ENCODE measurements around the gene GJA1. TPM values are rescaled to one million over a fixed set of nuclear protein-coding genes. Genes with fewer than 3 reads are reported as not detected.

GJA1 gene
- total RNA-seq, 1 experiment from 2014 or later = not detected

DNA sequence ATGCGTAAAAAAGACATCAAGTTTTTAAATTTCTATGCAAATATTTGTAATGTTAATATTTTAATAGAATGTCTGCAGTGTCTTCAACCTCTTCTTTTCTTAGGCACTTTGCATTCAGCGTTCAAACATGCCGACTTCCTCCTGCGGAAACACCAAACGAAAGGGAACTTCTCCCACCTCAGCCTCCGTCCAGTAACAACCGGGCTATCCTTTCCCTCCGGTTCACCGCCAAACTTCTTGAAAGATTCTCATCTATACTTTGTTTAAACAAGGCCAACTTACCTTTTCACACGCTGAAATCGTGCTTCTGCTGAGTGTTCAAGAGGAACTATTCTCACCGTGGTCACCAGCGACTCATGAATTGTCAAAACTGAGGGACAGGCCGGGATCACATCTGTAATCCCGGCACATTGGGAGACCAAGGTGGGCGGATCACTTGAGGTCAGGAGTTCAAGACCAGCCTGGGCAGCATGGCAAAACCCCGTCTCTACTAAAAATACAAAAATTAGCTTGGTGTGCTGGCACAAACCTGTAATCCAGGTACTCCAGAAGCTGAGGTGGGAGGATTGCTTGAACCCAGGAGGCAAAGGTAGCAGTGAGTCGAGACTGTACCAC, 44.8 kb downstream of the GJA1 start:
- Mint-ChIP-seq H3K27ac (ENCODE audit: low read depth, unreplicated experiment) (no peak overlapping the region), H3K27me3 (ENCODE audit: insufficient read depth, unreplicated experiment) (no peaks in the 10 kb centered on the region), H3K4me1 (ENCODE audit: insufficient read depth, unreplicated experiment) (peaks cover 9% of the 10 kb centered on the region), H3K9me3 (ENCODE audit: unreplicated experiment) (no peaks in the 10 kb centered on the region), H3K4me3 (ENCODE audit: unreplicated experiment) (no peak overlapping the region), H3K36me3 (ENCODE audit: insufficient read depth, unreplicated experiment) (no peaks in the 10 kb centered on the region)
- TF ChIP-seq, protein P1, sequence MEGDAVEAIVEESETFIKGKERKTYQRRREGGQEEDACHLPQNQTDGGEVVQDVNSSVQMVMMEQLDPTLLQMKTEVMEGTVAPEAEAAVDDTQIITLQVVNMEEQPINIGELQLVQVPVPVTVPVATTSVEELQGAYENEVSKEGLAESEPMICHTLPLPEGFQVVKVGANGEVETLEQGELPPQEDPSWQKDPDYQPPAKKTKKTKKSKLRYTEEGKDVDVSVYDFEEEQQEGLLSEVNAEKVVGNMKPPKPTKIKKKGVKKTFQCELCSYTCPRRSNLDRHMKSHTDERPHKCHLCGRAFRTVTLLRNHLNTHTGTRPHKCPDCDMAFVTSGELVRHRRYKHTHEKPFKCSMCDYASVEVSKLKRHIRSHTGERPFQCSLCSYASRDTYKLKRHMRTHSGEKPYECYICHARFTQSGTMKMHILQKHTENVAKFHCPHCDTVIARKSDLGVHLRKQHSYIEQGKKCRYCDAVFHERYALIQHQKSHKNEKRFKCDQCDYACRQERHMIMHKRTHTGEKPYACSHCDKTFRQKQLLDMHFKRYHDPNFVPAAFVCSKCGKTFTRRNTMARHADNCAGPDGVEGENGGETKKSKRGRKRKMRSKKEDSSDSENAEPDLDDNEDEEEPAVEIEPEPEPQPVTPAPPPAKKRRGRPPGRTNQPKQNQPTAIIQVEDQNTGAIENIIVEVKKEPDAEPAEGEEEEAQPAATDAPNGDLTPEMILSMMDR (IDR thresholded peaks at IDR 0.05; ENCODE audit: unreplicated experiment) = no peak
- ChIA-PET CTCF (interaction anchor here (0.6 kb wide), 1 partner anchor 198 kb away, joined by 3 read pairs; no protein-coding TSS in a partner anchor), POLR2A (no interaction called here)
- no peak for DNase-seq (ENCODE audit: unreplicated experiment)
- intact Hi-C loops (cut with micrococcal nuclease) = no loop called here
- BruUV-seq (replicated peaks) = no TSS peak

DNA sequence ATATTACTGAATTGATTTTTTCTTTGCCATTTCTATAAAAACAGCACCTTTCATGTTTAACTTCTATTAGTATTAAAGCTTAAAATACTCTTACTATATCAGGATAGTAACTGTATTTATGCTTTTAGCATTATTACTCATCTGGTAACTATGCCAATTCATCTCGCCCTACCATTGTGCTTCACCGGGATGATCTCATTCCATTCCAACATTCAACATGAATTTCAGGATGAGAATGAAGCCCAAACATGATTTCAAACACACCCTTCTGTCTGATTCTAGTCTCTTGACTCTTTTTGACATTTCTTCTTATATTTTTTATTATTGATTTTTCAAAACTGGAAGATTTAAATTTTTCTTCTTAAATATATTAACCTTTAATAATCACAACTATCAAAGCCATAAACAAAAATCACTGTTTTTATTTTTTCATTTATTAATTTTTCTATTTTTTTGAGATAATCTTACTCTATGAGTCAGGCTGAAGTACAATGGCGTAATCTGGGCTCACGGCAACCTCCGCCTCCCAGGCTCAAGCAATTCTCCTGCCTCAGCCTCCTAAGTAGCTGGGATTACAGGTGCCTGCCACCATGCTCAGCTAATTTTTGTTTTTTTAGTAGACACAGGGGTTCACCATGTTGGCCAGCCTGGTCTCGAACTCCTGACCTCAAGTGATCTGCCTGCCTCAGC, 46.7 kb downstream of the GJA1 start:
- ChIA-PET CTCF (interaction anchor here (0.7 kb wide), 1 partner anchor 33 kb away, joined by 4 read pairs; no protein-coding TSS in a partner anchor), POLR2A (interaction anchor here (0.6 to 1.2 kb wide), 4 partner anchors 10 to 111 kb away, joined by 3 to 4 read pairs (median 4); no protein-coding TSS in a partner anchor)
- Mint-ChIP-seq H3K4me3 (ENCODE audit: unreplicated experiment) (no peak overlapping the region), H3K4me1 (ENCODE audit: insufficient read depth, unreplicated experiment) (peaks cover 13% of the 10 kb centered on the region), H3K27ac (ENCODE audit: low read depth, unreplicated experiment) (peak overlapping the region; percentile 36), H3K27me3 (ENCODE audit: insufficient read depth, unreplicated experiment) (no peaks in the 10 kb centered on the region), H3K9me3 (ENCODE audit: unreplicated experiment) (no peaks in the 10 kb centered on the region), H3K36me3 (ENCODE audit: insufficient read depth, unreplicated experiment) (no peaks in the 10 kb centered on the region)
- intact Hi-C loops (cut with micrococcal nuclease) = no loop called here
- TSS peak; percentile 57 for BruUV-seq (replicated peaks)
- DNase-seq (ENCODE audit: unreplicated experiment) = peak; percentile 61
- TF ChIP-seq, protein P1 (IDR thresholded peaks at IDR 0.05; ENCODE audit: unreplicated experiment) = no peak

DNA sequence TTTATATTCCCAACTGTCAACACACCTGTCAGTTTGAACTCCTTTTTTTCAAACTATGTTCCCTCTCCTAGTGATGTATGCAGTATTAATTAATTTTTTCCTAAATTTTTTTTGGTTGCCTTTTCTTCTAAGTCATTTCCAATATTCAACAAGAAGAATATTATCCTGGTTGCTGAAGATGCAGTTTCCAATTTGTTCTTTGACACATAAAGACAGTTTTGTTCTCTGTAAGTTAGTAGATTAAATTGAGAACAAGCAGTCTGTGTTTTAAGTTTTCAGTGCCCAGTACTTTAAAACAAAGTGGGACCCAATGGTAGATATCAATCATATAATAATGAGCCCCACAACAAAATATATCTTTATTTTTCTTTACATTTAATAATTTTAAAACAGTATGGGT, 47.3 kb downstream of the GJA1 start:
- Mint-ChIP-seq H3K4me3 (ENCODE audit: unreplicated experiment) (no peak overlapping the region), H3K27ac (ENCODE audit: low read depth, unreplicated experiment) (peak overlapping the region; percentile 36)
- intact Hi-C loops (cut with micrococcal nuclease) = no loop called here

DNA sequence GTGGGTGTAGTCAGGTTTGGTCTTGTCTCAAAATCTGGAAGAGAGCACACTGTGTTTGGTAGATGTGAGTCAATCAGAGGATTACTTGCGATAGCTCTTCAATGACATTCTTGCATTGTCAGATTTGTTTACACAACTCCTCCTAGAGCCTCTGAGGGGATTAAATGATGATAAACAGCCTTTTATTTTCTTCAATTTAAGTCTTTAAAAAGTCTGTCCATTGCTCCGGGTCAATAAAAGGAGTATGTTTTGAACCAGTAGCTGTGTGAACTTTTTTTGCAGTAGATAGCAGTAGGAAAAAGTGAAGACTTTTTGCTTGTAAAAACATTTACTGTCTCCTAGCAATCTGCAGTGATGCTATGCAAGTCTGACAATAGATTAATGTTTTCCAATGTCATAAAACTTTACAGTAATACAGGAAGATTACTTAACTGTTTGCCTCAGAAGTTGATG, 49.9 kb downstream of the GJA1 start:
- H3K36me3 Mint-ChIP-seq (ENCODE audit: insufficient read depth, unreplicated experiment) = no peaks in the 10 kb centered on the region
- TF ChIP-seq, protein P1 (IDR thresholded peaks at IDR 0.05; ENCODE audit: unreplicated experiment) = no peak
- no peaks in the 10 kb centered on the region for H3K27me3 Mint-ChIP-seq (ENCODE audit: insufficient read depth, unreplicated experiment)
- H3K4me1 Mint-ChIP-seq (ENCODE audit: insufficient read depth, unreplicated experiment) = peaks cover 13% of the 10 kb centered on the region
- intact Hi-C loops (cut with micrococcal nuclease) = no loop called here
- H3K27ac Mint-ChIP-seq (ENCODE audit: low read depth, unreplicated experiment) = no peak overlapping the region
- DNase-seq (ENCODE audit: unreplicated experiment) = peak; percentile 26
- no peak overlapping the region for H3K4me3 Mint-ChIP-seq (ENCODE audit: unreplicated experiment)
- CTCF ChIA-PET = no interaction called here
- no peaks in the 10 kb centered on the region for H3K9me3 Mint-ChIP-seq (ENCODE audit: unreplicated experiment)
- POLR2A ChIA-PET = no interaction called here
- no TSS peak for BruUV-seq (replicated peaks)

More for the DNA sequence above, 47.3 kb downstream of the GJA1 start:
- Mint-ChIP-seq H3K4me1 (ENCODE audit: insufficient read depth, unreplicated experiment) (peaks cover 13% of the 10 kb centered on the region), H3K36me3 (ENCODE audit: insufficient read depth, unreplicated experiment) (no peaks in the 10 kb centered on the region), H3K9me3 (ENCODE audit: unreplicated experiment) (no peaks in the 10 kb centered on the region), H3K27me3 (ENCODE audit: insufficient read depth, unreplicated experiment) (no peaks in the 10 kb centered on the region)
- no peak for DNase-seq (ENCODE audit: unreplicated experiment)
- TF ChIP-seq, protein P1 (IDR thresholded peaks at IDR 0.05; ENCODE audit: unreplicated experiment) = no peak
- no TSS peak for BruUV-seq (replicated peaks)
- ChIA-PET POLR2A (interaction anchor here (1.2 kb wide), 2 partner anchors 13 to 111 kb away, joined by 4 read pairs; no protein-coding TSS in a partner anchor), CTCF (interaction anchor here (0.6 to 0.7 kb wide), 2 partner anchors 9 to 34 kb away, joined by 3 to 4 read pairs; no protein-coding TSS in a partner anchor)

Measured in MCF 10A (cell line).